AG09309 (cell line): ENCODE results near the gene PXK.
A peak's percentile ranks its signal among the peaks of the same experiment; 100 is the strongest.

Source experiments
- DNase-seq: peaks from one replicate; pipeline ENCODE4 v3.0.0-alpha.2; 2010; ENCODE audit warnings: low read depth
- H3K4me3 ChIP-seq: 2 replicates; pipeline ENCODE4 v1.5.1; 2011; ENCODE audit warnings: mild to moderate bottlenecking, low read depth, low read length, moderate library complexity; ENCODE audit not compliant: control insufficient read depth
- CTCF ChIP-seq: IDR thresholded peaks from 2 replicates; pipeline ENCODE4 v1.5.1; 2011; ENCODE audit warnings: mild to moderate bottlenecking, low read depth, low read length, inconsistent platforms; ENCODE audit not compliant: insufficient read depth, control insufficient read depth; ENCODE audit errors: missing control alignments

Gene PXK

GRCh38 chr3:58421004-58421403 lies 88.3 kb downstream of the PXK start:
- DNase-seq = no peak
- no peak overlapping the region for H3K4me3 ChIP-seq
- no peak for TF ChIP-seq CTCF

- TF ChIP-seq CTCF = peak; percentile 33
- no peak overlapping the region for H3K4me3 ChIP-seq
- DNase-seq = no peak
Observed at GRCh38 chr3:58422756-58423325, 90.1 kb downstream of the PXK start.

GRCh38 chr3:58424613-58425012 lies 91.9 kb downstream of the PXK start:
- no peak overlapping the region for H3K4me3 ChIP-seq
- no peak for TF ChIP-seq CTCF
- DNase-seq = no peak

- TF ChIP-seq CTCF = no peak
Observed at GRCh38 chr3:58425782-58426181, 93.1 kb downstream of the PXK start.

GRCh38 chr3:58427661-58428361 lies 95.1 kb downstream of the PXK start:
- no peak for DNase-seq
- no peak overlapping the region for H3K4me3 ChIP-seq
- TF ChIP-seq CTCF = no peak

More at GRCh38 chr3:58425782-58426181, 93.1 kb downstream of the PXK start:
- H3K4me3 ChIP-seq = no peak overlapping the region
- no peak for DNase-seq

GRCh38 chr3:58429657-58430056 lies 97.0 kb downstream of the PXK start:
- no peak for DNase-seq

More at GRCh38 chr3:58429657-58430056, 97.0 kb downstream of the PXK start:
- no peak overlapping the region for H3K4me3 ChIP-seq
- no peak for TF ChIP-seq CTCF
